ENCODE data around the gene CACNA1C. TPM values are rescaled to one million over a fixed set of nuclear protein-coding genes. Genes with fewer than 3 reads are reported as not detected.

CACNA1C gene
- total RNA-seq, 1 experiment from 2014 or later: 1.1 TPM

GRCh38 chr12:2372178-2372577 lies 319.4 kb downstream of the CACNA1C start:
- H3K4ac ChIP-seq (ENCODE audit: low read depth, low read length): no peak overlapping the region
- no peak overlapping the region for H3K14ac ChIP-seq (ENCODE audit: insufficient read depth, low read length)
- Mint-ChIP-seq H3K27ac (no peak overlapping the region), H3K36me3 (ENCODE audit: insufficient read depth in 1 of 3, low read depth in 3 of 3) (peaks cover 0 to 1% (median 1%) of the 10 kb centered on the region in 3 experiments; a peak in 3 of 7 replicates), H3K9me3 (peaks cover 1 to 2% of the 10 kb centered on the region in 2 experiments), H3K27me3 (ENCODE audit: low read depth) (no peaks in the 10 kb centered on the region; the same call in 1 of the 2 replicates), H3K4me3 (no peak overlapping the region), H3K4me1 (peaks cover 4 to 5% of the 10 kb centered on the region in 2 experiments)
- no peak overlapping the region for H3K4me2 ChIP-seq (ENCODE audit: insufficient read depth, insufficient read length, low read length)
- H3K23me2 ChIP-seq (ENCODE audit: insufficient read length, low read depth, low read length, poor library complexity, severe bottlenecking): no peaks in the 10 kb centered on the region
- H4K5ac ChIP-seq (ENCODE audit: insufficient read length, low read depth, low read length): no peak overlapping the region
- no peaks in the 10 kb centered on the region for H3K27me3 ChIP-seq (ENCODE audit: insufficient read depth, low read length)
- no peak overlapping the region for H2BK12ac ChIP-seq (ENCODE audit: insufficient read length, low read depth, low read length)
- no peak overlapping the region for H3K23ac ChIP-seq (ENCODE audit: insufficient read length, low read depth, low read length)
- H3K9ac ChIP-seq (ENCODE audit: extremely low read depth, insufficient read length, low read length): no peak overlapping the region
- H2BK15ac ChIP-seq (ENCODE audit: low read depth, low read length): no peak overlapping the region
- no peak for DNase-seq
- no peak overlapping the region for H4K91ac ChIP-seq (ENCODE audit: insufficient read length, low read depth, low read length)
- no peak overlapping the region for H2AK5ac ChIP-seq (ENCODE audit: insufficient read length, low read length)
- H3K79me2 ChIP-seq (ENCODE audit: insufficient read depth, low read length): no peaks in the 10 kb centered on the region
- H3K4me1 ChIP-seq (ENCODE audit: insufficient read depth, low read length): peaks cover 2% of the 10 kb centered on the region; the same call in 1 of the 2 replicates
- no peaks in the 10 kb centered on the region for H3K79me1 ChIP-seq (ENCODE audit: insufficient read depth, low read depth, low read length, poor library complexity, severe bottlenecking)
- no peak overlapping the region for H4K8ac ChIP-seq (replicated peaks; ENCODE audit: insufficient read length, low read depth, low read length)
- H2AFZ ChIP-seq (ENCODE audit: low read length): no peak overlapping the region
- no CpG with 5 or more reads among the region's 6 CpGs for WGBS (ENCODE audit: extremely low coverage, insufficient read length, low lambda C conversion rate)
- no peak overlapping the region for H3K27ac ChIP-seq (ENCODE audit: insufficient read length, low read depth, low read length)
- H2BK120ac ChIP-seq (ENCODE audit: low read depth, low read length, poor library complexity, severe bottlenecking): no peak overlapping the region
- H3K18ac ChIP-seq (ENCODE audit: insufficient read length, low read depth, low read length): no peak overlapping the region
- no peak overlapping the region for H3K56ac ChIP-seq (ENCODE audit: insufficient read length, low read depth, low read length)
- no peak for TF ChIP-seq CTCF (conservative IDR thresholded peaks at IDR 0.05)
- H2BK20ac ChIP-seq (ENCODE audit: low read depth, low read length, poor library complexity, severe bottlenecking): no peak overlapping the region
- no peaks in the 10 kb centered on the region for H3K9me3 ChIP-seq (ENCODE audit: control insufficient read depth, low read depth, low read length)
- no peak overlapping the region for H3T11ph ChIP-seq (ENCODE audit: low read length)
- no peaks in the 10 kb centered on the region for H4K20me1 ChIP-seq (ENCODE audit: control insufficient read depth, insufficient read depth, insufficient read length)
- H2BK5ac ChIP-seq (ENCODE audit: insufficient read length, low read length): no peak overlapping the region

Measured in H9 (cell line).